OCI-LY7 (cell line): ENCODE results near the gene DRAM1.

ENCODE experiments used
- CTCF ChIP-seq: fragments of 200-600 bp; sonication (generic); conservative IDR thresholded peaks from 2 replicates; pipeline ENCODE4 v1.5.1; 2014; ENCODE audit warnings: mild to moderate bottlenecking, antibody characterized with exemption, low read length, moderate library complexity, mixed read lengths
- EZH2phosphoT487 ChIP-seq: fragments of 200-600 bp; sonication (generic); IDR thresholded peaks from 2 replicates; pipeline ENCODE4 v1.6.1; 2018; ENCODE audit warnings: low read depth, borderline replicate concordance, mild to moderate bottlenecking, mixed run types, antibody characterized with exemption, low read length, moderate library complexity, mixed read lengths

DNA sequence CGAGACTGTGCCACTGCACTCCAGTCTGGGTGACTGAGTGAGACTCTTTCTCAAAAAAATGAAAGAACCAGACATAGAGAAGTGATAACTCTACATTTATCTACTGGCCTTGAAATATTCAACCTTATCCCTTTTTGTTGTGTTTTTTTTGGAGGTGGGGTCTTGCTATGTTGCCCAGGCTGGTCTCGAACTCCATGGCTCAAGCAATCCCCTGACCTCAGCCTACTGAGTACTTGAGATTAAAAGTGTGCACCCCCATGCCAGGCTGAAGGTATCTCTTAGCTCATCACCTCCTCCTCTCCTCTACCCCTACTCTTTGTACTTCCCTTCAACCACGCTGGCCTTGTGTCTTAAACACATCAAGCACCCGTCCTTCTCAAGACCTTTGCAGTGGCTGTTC is 3.8 kb downstream of the DRAM1 start:
- TF ChIP-seq EZH2phosphoT487 (no peak), CTCF (no peak)
